ENCODE data around the gene STXBP1.

Gene STXBP1

DNA sequence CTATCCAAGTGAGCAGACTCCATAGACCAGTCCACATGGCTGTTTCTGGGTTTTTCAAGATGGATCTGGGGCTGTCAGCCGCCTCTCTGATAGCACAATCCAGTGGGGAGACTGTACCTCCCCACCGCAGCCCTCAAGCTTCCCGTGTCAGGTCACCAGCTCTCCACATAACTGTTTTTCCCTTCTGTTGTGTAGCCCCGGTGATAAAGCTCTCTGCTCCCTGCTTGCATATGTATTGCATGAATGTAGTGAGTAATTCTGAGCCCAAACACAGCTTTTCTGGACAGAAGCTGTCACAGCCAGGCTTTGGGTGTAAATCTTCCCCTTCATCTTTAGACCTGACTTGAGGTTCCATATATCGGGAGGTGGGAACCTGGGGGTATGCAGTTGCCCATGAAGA lies 71.6 kb downstream of the STXBP1 start:
- no peaks in the 10 kb centered on the region for H3K9me3 ChIP-seq (ENCODE audit: insufficient read depth, low read length, severe bottlenecking)
- no peak overlapping the region for H3K9ac ChIP-seq (ENCODE audit: low read depth, low read length)
- H3K27ac ChIP-seq (ENCODE audit: low read length): no peak overlapping the region
- no peak overlapping the region for H2AFZ ChIP-seq (ENCODE audit: low read depth, low read length)
- TF ChIP-seq EZH2 (IDR thresholded peaks at IDR 0.05; ENCODE audit: borderline replicate concordance, low read depth, low read length, severe bottlenecking): no peak
- TF ChIP-seq, protein P1, sequence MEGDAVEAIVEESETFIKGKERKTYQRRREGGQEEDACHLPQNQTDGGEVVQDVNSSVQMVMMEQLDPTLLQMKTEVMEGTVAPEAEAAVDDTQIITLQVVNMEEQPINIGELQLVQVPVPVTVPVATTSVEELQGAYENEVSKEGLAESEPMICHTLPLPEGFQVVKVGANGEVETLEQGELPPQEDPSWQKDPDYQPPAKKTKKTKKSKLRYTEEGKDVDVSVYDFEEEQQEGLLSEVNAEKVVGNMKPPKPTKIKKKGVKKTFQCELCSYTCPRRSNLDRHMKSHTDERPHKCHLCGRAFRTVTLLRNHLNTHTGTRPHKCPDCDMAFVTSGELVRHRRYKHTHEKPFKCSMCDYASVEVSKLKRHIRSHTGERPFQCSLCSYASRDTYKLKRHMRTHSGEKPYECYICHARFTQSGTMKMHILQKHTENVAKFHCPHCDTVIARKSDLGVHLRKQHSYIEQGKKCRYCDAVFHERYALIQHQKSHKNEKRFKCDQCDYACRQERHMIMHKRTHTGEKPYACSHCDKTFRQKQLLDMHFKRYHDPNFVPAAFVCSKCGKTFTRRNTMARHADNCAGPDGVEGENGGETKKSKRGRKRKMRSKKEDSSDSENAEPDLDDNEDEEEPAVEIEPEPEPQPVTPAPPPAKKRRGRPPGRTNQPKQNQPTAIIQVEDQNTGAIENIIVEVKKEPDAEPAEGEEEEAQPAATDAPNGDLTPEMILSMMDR (IDR thresholded peaks at IDR 0.05; ENCODE audit: borderline replicate concordance, extremely low read depth, low read length, poor library complexity, severe bottlenecking): no peak
- no peaks in the 10 kb centered on the region for H4K20me1 ChIP-seq (ENCODE audit: insufficient read depth, low read length)
- 0 out of 2 replicates have a peak, but pooled peaks cover 6% of the 10 kb centered on the region for H3K36me3 ChIP-seq (ENCODE audit: insufficient read depth, low read length)
- H3K79me2 ChIP-seq (ENCODE audit: insufficient read depth, low read length): no peaks in the 10 kb centered on the region
- DNase-seq: no peak
- no peak overlapping the region for H3K4me3 ChIP-seq (ENCODE audit: low read depth in 1 of 2, low read length in 2 of 2)
- no peak overlapping the region for H3K4me2 ChIP-seq (ENCODE audit: insufficient read depth, low read length)
- H3K27me3 ChIP-seq (ENCODE audit: insufficient read depth, low read length, poor library complexity): no peaks in the 10 kb centered on the region
- no peak for ATAC-seq (ENCODE audit: insufficient read depth, low read depth)
- no peaks in the 10 kb centered on the region for H3K4me1 ChIP-seq (ENCODE audit: insufficient read depth, low read length)

- Histone ChIP-seq H3K36me3 (ENCODE audit: insufficient read depth, low read length) (0 out of 2 replicates have a peak, but pooled peaks cover 6% of the 10 kb centered on the region), H3K9ac (ENCODE audit: low read depth, low read length) (no peak overlapping the region), H2AFZ (ENCODE audit: low read depth, low read length) (no peak overlapping the region), H3K4me3 (ENCODE audit: low read depth in 1 of 2, low read length in 2 of 2) (no peak overlapping the region), H3K9me3 (ENCODE audit: insufficient read depth, low read length, severe bottlenecking) (no peaks in the 10 kb centered on the region), H3K27me3 (ENCODE audit: insufficient read depth, low read length, poor library complexity) (no peaks in the 10 kb centered on the region), H4K20me1 (ENCODE audit: insufficient read depth, low read length) (no peaks in the 10 kb centered on the region), H3K27ac (ENCODE audit: low read length) (no peak overlapping the region), H3K79me2 (ENCODE audit: insufficient read depth, low read length) (no peaks in the 10 kb centered on the region), H3K4me2 (ENCODE audit: insufficient read depth, low read length) (no peak overlapping the region), H3K4me1 (ENCODE audit: insufficient read depth, low read length) (no peaks in the 10 kb centered on the region)
- DNase-seq (no peak), ATAC-seq (ENCODE audit: insufficient read depth, low read depth) (no peak)
- no peak for TF ChIP-seq EZH2 (IDR thresholded peaks at IDR 0.05; ENCODE audit: borderline replicate concordance, low read depth, low read length, severe bottlenecking)
- TF ChIP-seq, protein P1 (IDR thresholded peaks at IDR 0.05; ENCODE audit: borderline replicate concordance, extremely low read depth, low read length, poor library complexity, severe bottlenecking): no peak
These were observed 72.5 kb downstream of the STXBP1 start for GRCh38 chr9:127684576-127684975.

DNA sequence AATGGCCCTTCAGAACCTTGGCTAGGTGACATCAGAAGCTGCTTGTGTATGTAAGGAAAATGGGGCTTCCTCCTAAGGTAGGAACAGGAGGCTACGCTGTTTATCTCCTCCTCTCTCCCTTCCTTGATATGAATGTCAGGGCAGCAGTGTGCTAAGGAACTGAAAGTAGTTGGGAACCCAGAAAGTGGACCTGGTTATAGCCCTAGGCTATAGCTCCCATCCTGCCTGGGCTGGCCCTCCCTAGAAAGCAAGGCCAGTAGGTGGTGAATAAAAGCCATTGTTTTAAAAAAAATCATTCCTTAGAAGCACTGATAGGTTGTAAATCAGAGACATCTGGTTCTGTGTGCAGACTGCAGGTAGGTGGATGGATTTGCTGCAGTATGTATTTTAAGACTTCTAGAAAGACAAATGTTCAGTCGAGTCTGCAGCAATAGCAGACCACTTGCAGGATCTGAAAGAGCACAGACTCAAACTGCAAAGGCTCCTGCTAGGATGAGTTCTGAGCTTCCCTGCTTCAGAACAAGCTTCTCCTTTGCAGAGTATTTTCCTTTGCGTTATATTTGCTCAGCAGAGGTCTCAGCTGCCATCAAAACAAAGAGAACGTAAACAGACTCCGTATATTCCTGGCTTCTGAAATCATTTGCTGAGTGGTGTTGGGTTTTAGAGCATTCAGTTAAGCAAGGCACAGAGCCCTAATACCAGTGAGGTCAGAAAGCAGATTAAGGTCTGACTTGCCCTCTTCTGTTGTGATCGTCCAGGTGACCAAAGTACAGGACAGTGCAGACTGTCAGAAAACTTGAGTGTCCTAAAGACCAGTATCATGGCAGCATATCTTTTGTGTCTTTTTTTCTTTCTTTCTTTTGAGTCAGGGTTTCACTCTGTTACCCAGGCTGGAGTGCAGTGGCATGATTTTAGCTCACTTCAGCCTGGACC lies 74.7 kb downstream of the STXBP1 start:
- no peak for ATAC-seq (ENCODE audit: insufficient read depth, low read depth)

More for the DNA sequence above, 74.7 kb downstream of the STXBP1 start:
- Histone ChIP-seq H3K9ac (ENCODE audit: low read depth, low read length) (no peak overlapping the region), H3K36me3 (ENCODE audit: insufficient read depth, low read length) (0 out of 2 replicates have a peak, but pooled peaks cover 6% of the 10 kb centered on the region), H3K4me3 (ENCODE audit: low read depth in 1 of 2, low read length in 2 of 2) (no peak overlapping the region), H3K4me2 (ENCODE audit: insufficient read depth, low read length) (no peak overlapping the region), H2AFZ (ENCODE audit: low read depth, low read length) (no peak overlapping the region), H4K20me1 (ENCODE audit: insufficient read depth, low read length) (no peaks in the 10 kb centered on the region), H3K27me3 (ENCODE audit: insufficient read depth, low read length, poor library complexity) (no peaks in the 10 kb centered on the region), H3K27ac (ENCODE audit: low read length) (no peak overlapping the region), H3K79me2 (ENCODE audit: insufficient read depth, low read length) (no peaks in the 10 kb centered on the region), H3K4me1 (ENCODE audit: insufficient read depth, low read length) (no peaks in the 10 kb centered on the region), H3K9me3 (ENCODE audit: insufficient read depth, low read length, severe bottlenecking) (no peaks in the 10 kb centered on the region)
- TF ChIP-seq, protein P1 (IDR thresholded peaks at IDR 0.05; ENCODE audit: borderline replicate concordance, extremely low read depth, low read length, poor library complexity, severe bottlenecking): no peak
- TF ChIP-seq EZH2 (IDR thresholded peaks at IDR 0.05; ENCODE audit: borderline replicate concordance, low read depth, low read length, severe bottlenecking): no peak
- DNase-seq: no peak

Data from DND-41 (cell line).